BJ (cell line): ENCODE measurements around the gene TTYH2. TPM values are rescaled to one million over a fixed set of nuclear protein-coding genes. Genes with fewer than 3 reads are reported as not detected.

Experiments
- CTCF ChIA-PET: fragments of 350-600 bp; formaldehyde crosslinking; extraction: SDS; loops from one replicate; lab custom pipeline; 2021; ENCODE audit warnings: antibody characterized with exemption, inconsistent platforms; lab: Yijun Ruan, JAX
- POLR2A ChIA-PET: fragments of 300-600 bp; sonication (Branson Sonifier 250); formaldehyde crosslinking; extraction: SDS; loops from one replicate; lab custom pipeline; 2021; ENCODE audit warnings: antibody characterized with exemption; lab: Charles Lee
- DNase-seq: peaks from one replicate; pipeline ENCODE4 v3.0.0-alpha.2; 2011; ENCODE audit warnings: low read depth
- H3K27me3 ChIP-seq: 2 replicates; pipeline ENCODE4 v1.6.0; 2011; ENCODE audit warnings: low read length; ENCODE audit not compliant: control insufficient read depth, insufficient read depth
- H3K36me3 ChIP-seq: 2 replicates; pipeline ENCODE4 v1.5.1; 2011; ENCODE audit warnings: low read length; ENCODE audit not compliant: control insufficient read depth, insufficient read depth
- H3K4me3 ChIP-seq: 2 replicates; pipeline ENCODE4 v1.5.1; 2011; ENCODE audit warnings: low read depth, mild to moderate bottlenecking, control low read depth, low read length
- polyA plus RNA-seq: library from polyadenylated mRNA; depleted of rRNA; stranded (reverse); fragments of >200 nt; gene quantifications from 2 replicates; pipeline ENCODE4 v1.2.3, GENCODE V29; 2011
- TF ChIP-seq, protein P1 (sequence below): IDR thresholded peaks from 2 replicates; pipeline ENCODE4 v1.5.1; 2011; ENCODE audit warnings: low read depth, mild to moderate bottlenecking, control low read depth, inconsistent platforms, low read length, moderate library complexity; ENCODE audit not compliant: insufficient read depth

TTYH2 gene
- polyA plus RNA-seq, 1 experiment: 2.7 TPM

DNA sequence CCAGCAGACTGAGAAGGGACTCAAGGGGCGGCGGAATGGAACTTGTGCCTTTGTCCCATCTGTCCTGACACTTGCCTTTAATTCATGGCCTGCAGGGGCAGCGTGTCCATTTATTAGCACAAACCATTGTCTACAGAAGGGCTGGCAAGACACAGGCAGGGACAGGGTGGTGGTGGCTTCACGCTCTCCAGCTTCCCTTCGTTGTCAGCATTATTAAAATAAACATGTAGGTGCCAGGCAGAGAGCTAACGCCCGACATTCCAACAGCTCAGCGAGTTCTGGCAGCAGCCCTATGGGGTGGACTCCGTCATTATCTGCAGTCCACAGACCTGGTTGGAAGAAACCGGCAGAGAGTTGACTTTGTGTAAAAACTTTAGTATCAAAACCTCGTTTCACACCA lies 77.0 kb downstream of the TTYH2 start:
- no peak for DNase-seq
- no peak overlapping the region for H3K4me3 ChIP-seq
- TF ChIP-seq, protein P1, sequence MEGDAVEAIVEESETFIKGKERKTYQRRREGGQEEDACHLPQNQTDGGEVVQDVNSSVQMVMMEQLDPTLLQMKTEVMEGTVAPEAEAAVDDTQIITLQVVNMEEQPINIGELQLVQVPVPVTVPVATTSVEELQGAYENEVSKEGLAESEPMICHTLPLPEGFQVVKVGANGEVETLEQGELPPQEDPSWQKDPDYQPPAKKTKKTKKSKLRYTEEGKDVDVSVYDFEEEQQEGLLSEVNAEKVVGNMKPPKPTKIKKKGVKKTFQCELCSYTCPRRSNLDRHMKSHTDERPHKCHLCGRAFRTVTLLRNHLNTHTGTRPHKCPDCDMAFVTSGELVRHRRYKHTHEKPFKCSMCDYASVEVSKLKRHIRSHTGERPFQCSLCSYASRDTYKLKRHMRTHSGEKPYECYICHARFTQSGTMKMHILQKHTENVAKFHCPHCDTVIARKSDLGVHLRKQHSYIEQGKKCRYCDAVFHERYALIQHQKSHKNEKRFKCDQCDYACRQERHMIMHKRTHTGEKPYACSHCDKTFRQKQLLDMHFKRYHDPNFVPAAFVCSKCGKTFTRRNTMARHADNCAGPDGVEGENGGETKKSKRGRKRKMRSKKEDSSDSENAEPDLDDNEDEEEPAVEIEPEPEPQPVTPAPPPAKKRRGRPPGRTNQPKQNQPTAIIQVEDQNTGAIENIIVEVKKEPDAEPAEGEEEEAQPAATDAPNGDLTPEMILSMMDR: no peak
- ChIA-PET CTCF (no interaction called here), POLR2A (no interaction called here)
- no peaks in the 10 kb centered on the region for H3K27me3 ChIP-seq
- H3K36me3 ChIP-seq: no peaks in the 10 kb centered on the region

- ChIA-PET POLR2A (no interaction called here), CTCF (interaction anchor here (0.7 kb wide), 1 partner anchor 9 kb away, joined by 3 read pairs; no protein-coding TSS in a partner anchor)
- Histone ChIP-seq H3K4me3 (no peak overlapping the region), H3K36me3 (no peaks in the 10 kb centered on the region), H3K27me3 (peaks cover 2% of the 10 kb centered on the region; the same call in 1 of the 2 replicates)
- TF ChIP-seq, protein P1: no peak
- DNase-seq: no peak
These were observed 79.1 kb downstream of the TTYH2 start for GRCh38 chr17:74292495-74292894.

GRCh38 chr17:74295625-74296547 lies 82.5 kb downstream of the TTYH2 start:
- POLR2A ChIA-PET: no interaction called here
- CTCF ChIA-PET: interaction anchor here (0.8 kb wide), 1 partner anchor 83 kb away, joined by 3 read pairs; no protein-coding TSS in a partner anchor
- TF ChIP-seq, protein P1: no peak
- Histone ChIP-seq H3K4me3 (no peak overlapping the region), H3K27me3 (peaks cover 2% of the 10 kb centered on the region; the same call in 1 of the 2 replicates), H3K36me3 (no peaks in the 10 kb centered on the region)
- DNase-seq: no peak

GRCh38 chr17:74296548-74296936 lies 83.2 kb downstream of the TTYH2 start:
- TF ChIP-seq, protein P1: peak; percentile 51
- H3K36me3 ChIP-seq: no peaks in the 10 kb centered on the region
- peaks cover 2% of the 10 kb centered on the region; the same call in 1 of the 2 replicates for H3K27me3 ChIP-seq
- ChIA-PET POLR2A (no interaction called here), CTCF (interaction anchor here (0.8 kb wide), 1 partner anchor 84 kb away, joined by 3 read pairs; no protein-coding TSS in a partner anchor)
- DNase-seq: no peak
- H3K4me3 ChIP-seq: no peak overlapping the region

DNA sequence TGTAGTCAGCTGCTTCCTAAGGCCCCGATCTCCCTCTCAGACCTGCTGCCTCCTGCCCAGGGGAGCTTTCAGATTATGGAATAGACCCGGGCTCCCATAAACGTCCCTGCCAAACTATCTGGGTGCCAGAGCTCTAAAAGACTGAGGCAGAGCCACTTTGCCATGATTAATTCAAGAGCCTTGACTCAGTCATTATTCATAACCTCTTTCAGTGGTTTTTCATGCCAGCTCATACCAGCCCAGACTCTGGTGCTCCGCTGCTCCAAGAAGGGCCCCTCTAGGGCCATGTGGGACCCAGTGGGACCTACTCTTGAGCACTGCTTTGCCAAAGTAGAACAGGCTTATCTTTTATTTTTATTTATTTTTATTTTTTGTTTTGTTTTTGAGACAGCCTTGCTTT lies 84.6 kb downstream of the TTYH2 start:
- DNase-seq: no peak
- ChIA-PET CTCF (interaction anchor here (0.6 kb wide), 1 partner anchor 12 kb away, joined by 4 read pairs; no protein-coding TSS in a partner anchor), POLR2A (no interaction called here)
- TF ChIP-seq, protein P1: no peak
- Histone ChIP-seq H3K36me3 (no peaks in the 10 kb centered on the region), H3K27me3 (peaks cover 2% of the 10 kb centered on the region; the same call in 1 of the 2 replicates), H3K4me3 (no peak overlapping the region)
